ENCODE results near the gene PSME3.
"Not testable (repeated sequence)": the region's sequence is repeated elsewhere in the genome, so short reads cannot be mapped to it uniquely, and the experiment has no call there.

Gene PSME3

DNA sequence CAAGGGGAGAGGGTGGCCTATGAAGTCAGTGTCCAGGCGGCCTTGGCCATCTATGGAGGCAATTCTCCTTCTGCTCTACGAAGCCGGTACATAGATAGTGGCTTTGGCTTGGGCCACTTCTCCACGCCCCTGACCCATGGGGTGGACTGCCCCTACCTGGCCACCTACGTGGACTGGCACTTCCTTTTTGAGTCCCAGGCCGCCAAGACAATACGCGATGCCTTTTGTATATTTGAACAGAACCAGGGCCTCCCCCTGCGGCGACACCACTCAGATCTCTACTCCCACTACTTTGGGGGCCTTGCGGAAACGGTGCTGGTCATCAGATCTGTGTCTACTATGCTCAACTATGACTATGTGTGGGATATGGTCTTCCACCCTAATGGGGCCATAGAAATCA is 35.1 kb downstream of the PSME3 start:
- H3K4me3 ChIP-seq (ENCODE audit: low read depth in 1 of 2, low read length in 2 of 2): no peak overlapping the region
- H3K27me3 ChIP-seq (ENCODE audit: control insufficient read depth in 1 of 2, insufficient read depth in 2 of 2, low read length in 2 of 2): no peaks in the 10 kb centered on the region
- H3K9me3 ChIP-seq (ENCODE audit: low read length): no peaks in the 10 kb centered on the region
- no peak overlapping the region for H3K27ac ChIP-seq (ENCODE audit: low read depth, low read length)
- H3K9ac ChIP-seq (ENCODE audit: low read length): no peak overlapping the region
- H3K4me1 ChIP-seq (ENCODE audit: insufficient read depth, low read length): peaks cover 6% of the 10 kb centered on the region
- peaks cover 13% of the 10 kb centered on the region for H3K36me3 ChIP-seq (ENCODE audit: insufficient read depth, low read length)

DNA sequence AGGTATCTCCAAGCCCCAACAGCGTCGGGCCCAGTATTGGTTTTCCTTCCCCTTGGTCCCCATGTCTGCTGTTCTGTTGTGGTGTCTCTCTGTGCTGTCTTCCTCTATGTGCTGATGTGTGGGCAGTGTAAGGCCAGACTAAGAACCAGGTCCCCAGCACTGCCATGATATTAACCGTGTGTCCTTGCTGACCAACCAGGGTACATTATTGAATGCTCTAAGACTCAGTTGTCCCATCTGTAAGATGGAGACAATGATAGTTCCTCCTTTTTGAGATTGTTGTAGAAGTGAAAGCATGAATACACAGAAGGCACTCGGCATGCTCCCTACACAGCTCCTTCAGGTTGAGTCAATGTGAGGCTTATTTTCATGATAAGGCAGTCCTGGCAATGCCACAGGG is 38.5 kb downstream of the PSME3 start:
- Histone ChIP-seq H3K9me3 (ENCODE audit: low read length) (no peaks in the 10 kb centered on the region), H3K27me3 (ENCODE audit: control insufficient read depth in 1 of 2, insufficient read depth in 2 of 2, low read length in 2 of 2) (no peaks in the 10 kb centered on the region), H3K9ac (ENCODE audit: low read length) (no peak overlapping the region), H3K4me3 (ENCODE audit: low read depth in 1 of 2, low read length in 2 of 2) (no peak overlapping the region), H3K4me1 (ENCODE audit: insufficient read depth, low read length) (no peaks in the 10 kb centered on the region), H3K36me3 (ENCODE audit: insufficient read depth, low read length) (peaks cover 16% of the 10 kb centered on the region), H3K27ac (ENCODE audit: low read depth, low read length) (no peak overlapping the region)

GRCh38 chr17:42872251-42872965 is 39.2 kb downstream of the PSME3 start:
- Histone ChIP-seq H3K9ac (ENCODE audit: low read length) (no peak overlapping the region), H3K36me3 (ENCODE audit: insufficient read depth, low read length) (peaks cover 22% of the 10 kb centered on the region), H3K4me3 (ENCODE audit: low read depth in 1 of 2, low read length in 2 of 2) (no peak overlapping the region), H3K4me1 (ENCODE audit: insufficient read depth, low read length) (no peaks in the 10 kb centered on the region), H3K27me3 (ENCODE audit: control insufficient read depth in 1 of 2, insufficient read depth in 2 of 2, low read length in 2 of 2) (no peaks in the 10 kb centered on the region), H3K27ac (ENCODE audit: low read depth, low read length) (no peak overlapping the region), H3K9me3 (ENCODE audit: low read length) (no peaks in the 10 kb centered on the region)

DNA sequence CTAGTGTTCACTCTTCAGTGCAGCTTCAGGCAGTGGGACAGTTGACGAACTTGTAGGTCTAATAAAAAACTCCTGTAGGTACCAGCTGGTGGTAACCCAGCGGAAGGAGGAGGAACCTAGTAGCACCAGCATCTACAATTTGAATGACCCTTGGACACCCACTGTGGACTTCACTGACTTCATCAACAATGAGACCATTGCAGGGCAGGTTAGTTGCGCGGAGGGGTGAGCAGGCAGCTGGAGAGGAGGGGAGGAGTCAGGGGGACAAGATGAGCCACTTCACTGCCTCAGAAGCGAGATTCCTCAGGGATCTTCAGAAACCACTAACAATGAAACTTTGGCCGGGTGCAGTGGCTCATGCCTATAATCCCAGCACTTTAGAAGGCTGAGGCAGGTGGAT is 40.1 kb downstream of the PSME3 start:
- no peaks in the 10 kb centered on the region for H3K27me3 ChIP-seq (ENCODE audit: control insufficient read depth in 1 of 2, insufficient read depth in 2 of 2, low read length in 2 of 2)
- H3K36me3 ChIP-seq (ENCODE audit: insufficient read depth, low read length): peaks cover 21% of the 10 kb centered on the region
- no peaks in the 10 kb centered on the region for H3K4me1 ChIP-seq (ENCODE audit: insufficient read depth, low read length)
- no peak overlapping the region for H3K4me3 ChIP-seq (ENCODE audit: low read depth in 1 of 2, low read length in 2 of 2)
- no peak overlapping the region for H3K27ac ChIP-seq (ENCODE audit: low read depth, low read length)
- H3K9me3 ChIP-seq (ENCODE audit: low read length): no peaks in the 10 kb centered on the region
- H3K9ac ChIP-seq (ENCODE audit: low read length): no peak overlapping the region

- not testable (repeated sequence) for H3K27me3 ChIP-seq (ENCODE audit: control insufficient read depth in 1 of 2, insufficient read depth in 2 of 2, low read length in 2 of 2); H3K9ac ChIP-seq (ENCODE audit: low read length); H3K4me1 ChIP-seq (ENCODE audit: insufficient read depth, low read length); H3K27ac ChIP-seq (ENCODE audit: low read depth, low read length); H3K4me3 ChIP-seq (ENCODE audit: low read depth in 1 of 2, low read length in 2 of 2); H3K9me3 ChIP-seq (ENCODE audit: low read length)
- peaks cover 16% of the 10 kb centered on the region for H3K36me3 ChIP-seq (ENCODE audit: insufficient read depth, low read length)
Observed at GRCh38 chr17:42873932-42874695, 40.9 kb downstream of the PSME3 start.

- H3K4me3 ChIP-seq (ENCODE audit: low read depth in 1 of 2, low read length in 2 of 2): no peak overlapping the region
- peaks cover 13% of the 10 kb centered on the region for H3K36me3 ChIP-seq (ENCODE audit: insufficient read depth, low read length)
- no peaks in the 10 kb centered on the region for H3K27me3 ChIP-seq (ENCODE audit: control insufficient read depth in 1 of 2, insufficient read depth in 2 of 2, low read length in 2 of 2)
- no peak overlapping the region for H3K9ac ChIP-seq (ENCODE audit: low read length)
- H3K4me1 ChIP-seq (ENCODE audit: insufficient read depth, low read length): no peaks in the 10 kb centered on the region
- H3K9me3 ChIP-seq (ENCODE audit: low read length): no peaks in the 10 kb centered on the region
- H3K27ac ChIP-seq (ENCODE audit: low read depth, low read length): no peak overlapping the region
Observed at GRCh38 chr17:42877037-42877436, 43.8 kb downstream of the PSME3 start.

DNA sequence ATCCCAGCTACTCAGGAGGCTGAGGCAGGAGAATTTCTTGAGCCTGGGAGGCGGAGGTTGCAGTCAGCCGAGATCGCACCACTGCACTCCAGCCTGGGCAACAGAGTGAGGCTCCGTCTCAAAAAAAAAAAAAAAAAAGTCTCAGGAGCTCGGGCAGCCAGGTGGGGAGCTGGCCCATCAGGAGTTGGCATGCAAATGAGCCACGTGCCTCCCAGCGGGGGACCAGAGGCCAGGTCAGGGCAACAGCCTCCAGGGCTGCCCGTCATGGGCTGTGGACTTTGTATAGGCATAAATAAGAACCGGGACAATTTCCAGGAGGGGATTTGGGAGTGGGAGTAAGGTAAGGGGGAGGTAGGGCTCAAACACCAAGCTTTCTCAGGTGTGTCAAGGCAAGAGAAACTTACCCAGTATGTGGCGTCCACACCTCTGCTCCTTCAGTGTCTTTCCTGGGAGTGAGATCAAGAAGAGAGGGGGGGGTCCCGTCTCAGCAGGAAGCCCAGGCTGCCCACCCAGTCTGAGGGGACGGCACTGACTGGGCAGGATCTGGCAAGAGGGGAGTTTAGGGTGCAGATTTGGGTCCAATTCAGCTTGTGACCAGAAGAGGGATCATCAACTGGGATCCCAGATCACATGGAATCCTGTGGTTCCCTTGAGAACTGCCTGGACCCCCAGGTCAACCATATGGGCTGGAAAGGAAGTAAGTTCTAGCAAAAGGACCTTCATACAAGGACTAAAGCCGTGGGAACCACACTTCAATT is 45.1 kb downstream of the PSME3 start:
- no peak overlapping the region for H3K9ac ChIP-seq (ENCODE audit: low read length)
- no peaks in the 10 kb centered on the region for H3K4me1 ChIP-seq (ENCODE audit: insufficient read depth, low read length)
- no peaks in the 10 kb centered on the region for H3K9me3 ChIP-seq (ENCODE audit: low read length)
- H3K27ac ChIP-seq (ENCODE audit: low read depth, low read length): no peak overlapping the region
- no peaks in the 10 kb centered on the region for H3K27me3 ChIP-seq (ENCODE audit: control insufficient read depth in 1 of 2, insufficient read depth in 2 of 2, low read length in 2 of 2)
- no peak overlapping the region for H3K4me3 ChIP-seq (ENCODE audit: low read depth in 1 of 2, low read length in 2 of 2)
- H3K36me3 ChIP-seq (ENCODE audit: insufficient read depth, low read length): peaks cover 10% of the 10 kb centered on the region

DNA sequence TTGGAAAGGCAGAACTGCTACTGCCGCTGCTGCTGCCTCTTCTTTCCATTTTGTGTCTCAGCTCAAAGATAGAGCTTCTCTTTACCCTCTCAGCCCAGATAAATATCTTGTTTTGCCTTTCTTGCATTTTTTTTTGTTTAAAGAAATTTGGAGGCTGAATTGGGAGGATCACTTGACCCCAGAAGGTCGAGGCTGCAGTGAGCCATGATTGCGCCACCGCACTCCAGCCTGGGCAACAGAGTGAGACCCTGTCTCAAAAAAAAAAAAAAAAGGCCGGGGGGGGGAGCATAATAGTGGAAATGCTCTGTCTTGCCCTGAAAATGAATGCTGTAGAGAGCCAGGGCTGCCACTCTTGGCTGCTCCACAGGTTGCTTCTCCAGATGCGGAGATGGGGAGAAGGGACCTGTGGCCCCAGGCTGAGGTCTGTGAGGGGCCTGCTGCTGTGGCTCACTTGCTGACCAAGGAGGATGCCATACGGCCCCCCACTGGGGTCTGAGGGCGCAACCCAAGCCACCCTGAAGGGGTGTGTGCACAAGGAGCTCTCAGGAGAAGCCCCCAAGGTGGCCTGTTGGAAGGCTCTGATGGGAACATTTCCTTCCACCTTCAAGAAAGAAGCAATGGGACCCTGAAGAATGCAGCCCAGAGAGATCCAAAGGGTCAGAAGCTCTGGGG is 45.9 kb downstream of the PSME3 start:
- no peaks in the 10 kb centered on the region for H3K27me3 ChIP-seq (ENCODE audit: control insufficient read depth in 1 of 2, insufficient read depth in 2 of 2, low read length in 2 of 2)
- peaks cover 10% of the 10 kb centered on the region for H3K36me3 ChIP-seq (ENCODE audit: insufficient read depth, low read length)
- no peak overlapping the region for H3K27ac ChIP-seq (ENCODE audit: low read depth, low read length)
- H3K4me1 ChIP-seq (ENCODE audit: insufficient read depth, low read length): no peaks in the 10 kb centered on the region
- no peaks in the 10 kb centered on the region for H3K9me3 ChIP-seq (ENCODE audit: low read length)
- H3K4me3 ChIP-seq (ENCODE audit: low read depth in 1 of 2, low read length in 2 of 2): no peak overlapping the region
- H3K9ac ChIP-seq (ENCODE audit: low read length): no peak overlapping the region

DNA sequence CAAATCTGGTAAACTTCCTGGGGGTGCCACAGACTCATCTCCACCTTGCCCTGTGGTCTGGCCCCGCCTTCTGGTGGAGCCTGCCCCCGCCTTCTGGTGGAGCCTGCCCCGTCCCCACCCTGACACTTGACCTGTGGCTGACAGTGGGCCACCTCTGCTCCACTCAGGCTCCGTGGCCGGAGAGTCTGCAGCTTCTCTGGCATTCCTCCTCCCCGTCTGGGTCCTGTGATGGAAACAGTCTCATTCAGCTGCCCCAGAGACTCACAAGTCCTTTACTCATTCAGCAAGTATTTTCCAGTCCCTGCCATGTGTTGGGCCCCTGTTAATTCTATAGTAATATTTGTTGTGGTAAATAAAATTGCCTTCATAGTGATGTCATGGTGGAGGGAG is 46.4 kb downstream of the PSME3 start:
- Histone ChIP-seq H3K4me3 (ENCODE audit: low read depth in 1 of 2, low read length in 2 of 2) (no peak overlapping the region), H3K9me3 (ENCODE audit: low read length) (no peaks in the 10 kb centered on the region), H3K27me3 (ENCODE audit: control insufficient read depth in 1 of 2, insufficient read depth in 2 of 2, low read length in 2 of 2) (no peaks in the 10 kb centered on the region), H3K36me3 (ENCODE audit: insufficient read depth, low read length) (peaks cover 10% of the 10 kb centered on the region), H3K27ac (ENCODE audit: low read depth, low read length) (no peak overlapping the region), H3K9ac (ENCODE audit: low read length) (no peak overlapping the region), H3K4me1 (ENCODE audit: insufficient read depth, low read length) (no peaks in the 10 kb centered on the region)

GRCh38 chr17:42880776-42881310 is 47.6 kb downstream of the PSME3 start:
- no peaks in the 10 kb centered on the region for H3K4me1 ChIP-seq (ENCODE audit: insufficient read depth, low read length)
- H3K9me3 ChIP-seq (ENCODE audit: low read length): no peaks in the 10 kb centered on the region
- H3K27ac ChIP-seq (ENCODE audit: low read depth, low read length): no peak overlapping the region
- no peaks in the 10 kb centered on the region for H3K27me3 ChIP-seq (ENCODE audit: control insufficient read depth in 1 of 2, insufficient read depth in 2 of 2, low read length in 2 of 2)
- H3K4me3 ChIP-seq (ENCODE audit: low read depth in 1 of 2, low read length in 2 of 2): no peak overlapping the region
- H3K9ac ChIP-seq (ENCODE audit: low read length): no peak overlapping the region
- peaks cover 10% of the 10 kb centered on the region for H3K36me3 ChIP-seq (ENCODE audit: insufficient read depth, low read length)

GRCh38 chr17:42881706-42882105 is 48.5 kb downstream of the PSME3 start:
- H3K36me3 ChIP-seq (ENCODE audit: insufficient read depth, low read length); H3K4me3 ChIP-seq (ENCODE audit: low read depth in 1 of 2, low read length in 2 of 2); H3K9me3 ChIP-seq (ENCODE audit: low read length); H3K27me3 ChIP-seq (ENCODE audit: control insufficient read depth in 1 of 2, insufficient read depth in 2 of 2, low read length in 2 of 2); H3K9ac ChIP-seq (ENCODE audit: low read length); H3K4me1 ChIP-seq (ENCODE audit: insufficient read depth, low read length); H3K27ac ChIP-seq (ENCODE audit: low read depth, low read length): not testable (repeated sequence)

All from muscle layer of colon (tissue), 2 donors.